Endothelial cell of umbilical vein (primary cell): ENCODE data around the gene NF1. TPM values are rescaled to one million over a fixed set of nuclear protein-coding genes. Genes with fewer than 3 reads are reported as not detected.

Experiments used
- BruUV-seq: library from RNA; stranded (reverse); fragments of 400-500 nt; replicated peaks from 2 replicates; lab custom pipeline; 2021; lab: Mats Ljungman, UMichigan
- CTCF ChIA-PET: fragments of 300-600, 350-600 bp; sonication (Branson Sonifier 250); formaldehyde crosslinking; loops from one replicate; lab custom pipeline; 2021; ENCODE audit warnings: antibody characterized with exemption, inconsistent platforms; lab: Charles Lee
- POLR2A ChIA-PET: fragments of 300-600, 350-600 bp; sonication (Branson Sonifier 250); formaldehyde crosslinking; loops from one replicate; lab custom pipeline; 2021; ENCODE audit warnings: antibody characterized with exemption, inconsistent platforms; lab: Charles Lee
- DNase-seq: peaks from one replicate; pipeline ENCODE4 v3.0.0-alpha.2; 2011; ENCODE audit warnings: low read depth, low spot score
- FAIRE-seq: peaks from 2 replicates; lab custom pipeline; 2011; peaks lifted over from hg19 to GRCh38; lab: Jason Lieb, UNC
- H2AFZ ChIP-seq: 2 replicates; pipeline ENCODE4 v1.6.0; 2012; ENCODE audit warnings: low read depth, low read length, control low read depth, inconsistent platforms
- H3K27ac ChIP-seq: 2 replicates; pipeline ENCODE4 v1.5.1; 2011; ENCODE audit warnings: low read depth, mild to moderate bottlenecking, control low read depth, low read length, moderate library complexity; ENCODE audit not compliant: insufficient read depth
- H3K27me3 ChIP-seq, 2 experiments: 2 replicates each; pipeline versions ENCODE4 v1.6.0 to v1.6.1; 2011; ENCODE audit warnings: low read length in 2 of 2, mixed read lengths in 1 of 2; ENCODE audit not compliant: control insufficient read depth in 2 of 2, insufficient read depth in 2 of 2
- H3K36me3 ChIP-seq, 2 experiments: 2 replicates in 1 of 2; 3 replicates in 1 of 2; pipeline ENCODE4 v1.5.1; 2011; ENCODE audit warnings: low read length in 2 of 2, mild to moderate bottlenecking in 1 of 2, moderate library complexity in 1 of 2; ENCODE audit not compliant: control insufficient read depth in 2 of 2, insufficient read depth in 2 of 2; ENCODE audit errors: extremely low read depth in 1 of 2
- H3K4me1 ChIP-seq: 3 replicates; pipeline ENCODE4 v1.5.1; 2011; ENCODE audit warnings: mild to moderate bottlenecking, low read length; ENCODE audit not compliant: control insufficient read depth, insufficient read depth; ENCODE audit errors: extremely low read depth
- H3K4me2 ChIP-seq: 2 replicates; pipeline ENCODE4 v1.6.1; 2011; ENCODE audit warnings: low read length, control low read depth, mixed read lengths; ENCODE audit not compliant: insufficient read depth
- H3K4me3 ChIP-seq, 3 experiments: fragments of 200-600 bp in 1 of 3; sonication (generic), shearing (Covaris generic) in 1 of 3; replicated peaks in 1 of 3; 2 replicates each; pipeline ENCODE4 v1.5.1; 2011 to 2016; ENCODE audit warnings: control low read depth in 3 of 3, low read length in 3 of 3, mild to moderate bottlenecking in 2 of 3, inconsistent platforms in 1 of 3, low read depth in 1 of 3, moderate library complexity in 1 of 3; ENCODE audit not compliant: insufficient read depth in 1 of 3
- H3K79me2 ChIP-seq: 2 replicates; pipeline ENCODE4 v1.6.0; 2012; ENCODE audit warnings: low read length, inconsistent platforms; ENCODE audit not compliant: control insufficient read depth, insufficient read depth
- H3K9ac ChIP-seq: replicated peaks from 2 replicates; pipeline ENCODE3; 2011; ENCODE audit warnings: low read length, control low read depth; ENCODE audit not compliant: insufficient read depth; ENCODE audit errors: extremely low read depth
- H3K9me1 ChIP-seq: replicated peaks from 3 replicates; pipeline ENCODE4 v1.6.0; 2011; ENCODE audit warnings: mild to moderate bottlenecking, low read length; ENCODE audit not compliant: control insufficient read depth, insufficient read depth; ENCODE audit errors: extremely low read depth
- H3K9me3 ChIP-seq: replicated peaks from 2 replicates; pipeline ENCODE4 v1.5.1; 2012; ENCODE audit warnings: low read length, inconsistent platforms; ENCODE audit not compliant: control insufficient read depth, insufficient read depth
- H4K20me1 ChIP-seq: replicated peaks from 2 replicates; pipeline ENCODE3; 2011; ENCODE audit warnings: mild to moderate bottlenecking, low read length; ENCODE audit not compliant: control insufficient read depth, insufficient read depth; ENCODE audit errors: extremely low read depth
- CTCF ChIP-seq, 2 donors: IDR thresholded peaks; 1 replicate in 1 of 2; 2 replicates in 1 of 2; pipeline ENCODE4 v1.5.1; 2011; ENCODE audit warnings: low read length in 2 of 2, mild to moderate bottlenecking in 2 of 2, moderate library complexity in 2 of 2, control low read depth in 1 of 2, inconsistent platforms in 1 of 2, low read depth in 1 of 2; ENCODE audit not compliant: insufficient read depth in 1 of 2; ENCODE audit errors: extremely low read depth in 1 of 2
- EZH2 ChIP-seq: IDR thresholded peaks from 2 replicates; pipeline ENCODE4 v1.6.1; 2012; ENCODE audit warnings: borderline replicate concordance, low read depth, mild to moderate bottlenecking, moderate library complexity, low read length, inconsistent platforms; ENCODE audit not compliant: severe bottlenecking
- FOS ChIP-seq: IDR thresholded peaks from 2 replicates; pipeline ENCODE4 v1.6.1; 2011; ENCODE audit warnings: mild to moderate bottlenecking, low read length, moderate library complexity, borderline replicate concordance; ENCODE audit not compliant: insufficient read depth
- GATA2 ChIP-seq: IDR thresholded peaks from 2 replicates; pipeline ENCODE4 v1.7.0; 2011; ENCODE audit warnings: low read depth, mild to moderate bottlenecking, moderate library complexity, mixed read lengths, low read length; ENCODE audit not compliant: insufficient read length, insufficient read depth
- JUN ChIP-seq: IDR thresholded peaks from 2 replicates; pipeline ENCODE4 v1.6.1; 2011; ENCODE audit warnings: borderline replicate concordance, low read depth; ENCODE audit not compliant: insufficient read length, insufficient read depth
- MAX ChIP-seq: IDR thresholded peaks from 2 replicates; pipeline ENCODE4 v1.6.1; 2011; ENCODE audit not compliant: insufficient read depth, insufficient read length
- MYC ChIP-seq: IDR thresholded peaks from one replicate; pipeline ENCODE4 v1.6.1; 2011; ENCODE audit warnings: mild to moderate bottlenecking, low read depth, low read length
- POLR2A ChIP-seq: IDR thresholded peaks from 2 replicates; pipeline ENCODE4 v1.6.1; 2012; ENCODE audit warnings: low read depth, mild to moderate bottlenecking, control low read depth, low read length
- POLR2AphosphoS5 ChIP-seq: IDR thresholded peaks from 2 replicates; pipeline ENCODE4 v1.6.1; 2012; ENCODE audit warnings: low read depth, mild to moderate bottlenecking, control low read depth, low read length, moderate library complexity; ENCODE audit not compliant: insufficient read depth
- dilution Hi-C: fragments of 300-500 bp; cut with MboI; formaldehyde crosslinking; loops from one replicate; pipeline ENCODE4 v1.15.0; 2019; ENCODE audit warnings: low sequenced_read_pairs; ENCODE audit not compliant: extremely low pct_ligation_motif_present
- intact Hi-C: fragments of 100-400 bp; cut with micrococcal nuclease; formaldehyde crosslinking; loops from one replicate; pipeline ENCODE4 v1.10.0; 2022
- polyA plus RNA-seq, 4 experiments: library from polyadenylated mRNA; depleted of rRNA in 3 of 4; stranded (reverse) in 3 of 4; unstranded in 1 of 4; fragments of >200 nt; gene quantifications; 2 replicates each; pipeline versions ENCODE4 v1.2.1 to v1.2.3, GENCODE V29; 2011 to 2012; ENCODE audit warnings: missing spikeins in 1 of 4
- total RNA-seq: library from RNA; stranded (reverse); gene quantifications from 2 replicates; pipeline ENCODE4 v1.2.3, GENCODE V29; 2021

The NF1 gene
- total and polyA plus RNA-seq, 2 donors (not counting 3 experiments of a cell fraction or from before 2014, with no cell fraction given) = 13.7 to 42.4 TPM

GRCh38 chr17:31415004-31415454 is 320.3 kb downstream of the NF1 start:
- CTCF ChIA-PET = interaction anchor here (1.0 kb wide), 1 partner anchor 26 kb away, joined by 3 read pairs; no protein-coding TSS in a partner anchor

More at GRCh38 chr17:31415004-31415454, 320.3 kb downstream of the NF1 start:
- Histone ChIP-seq H2AFZ (no peak overlapping the region), H3K9me3 (no peaks in the 10 kb centered on the region), H3K4me1 (no peaks in the 10 kb centered on the region), H3K9ac (no peak overlapping the region), H3K9me1 (no peaks in the 10 kb centered on the region), H3K27me3 (peaks cover 3 to 5% of the 10 kb centered on the region in 2 experiments), H3K4me3 (no peak overlapping the region), H3K36me3 (no peaks in the 10 kb centered on the region), H3K79me2 (no peaks in the 10 kb centered on the region), H3K4me2 (no peak overlapping the region), H4K20me1 (no peaks in the 10 kb centered on the region), H3K27ac (no peak overlapping the region)
- no TSS peak for BruUV-seq
- no peak for DNase-seq
- dilution Hi-C loops (no loop called here), intact Hi-C loops (no loop called here)
- POLR2A ChIA-PET = no interaction called here
- TF ChIP-seq MAX (no peak), CTCF (IDR thresholded peaks at IDR 0.05; ENCODE audit: extremely low read depth in 1 of 2, insufficient read depth in 1 of 2, low read depth in 1 of 2, low read length in 2 of 2) (no peak), POLR2AphosphoS5 (no peak), POLR2A (no peak), GATA2 (no peak), MYC (no peak), JUN (no peak), EZH2 (no peak), FOS (no peak)
- no peak for FAIRE-seq
